ENCODE measurements around the gene CRYGN. TPM values are rescaled to one million over a fixed set of nuclear protein-coding genes. Genes with fewer than 3 reads are reported as not detected.

CRYGN gene
- total RNA-seq, 2 donors from 2014 or later = 0.90 TPM; not detected in 1

GRCh38 chr7:151391358-151391730 lies 48.6 kb downstream of the CRYGN start:
- DNase-seq (ENCODE audit: low spot score) = no peak
- Histone ChIP-seq H3K4me1 (no peaks in the 10 kb centered on the region), H3K36me3 (no peaks in the 10 kb centered on the region), H3K9me3 (no peaks in the 10 kb centered on the region), H3K27me3 (no peaks in the 10 kb centered on the region), H3K4me3 (no peak overlapping the region), H3K27ac (no peak overlapping the region)
- TF ChIP-seq CTCF (IDR thresholded peaks at IDR 0.05) = no peak

- no peak for DNase-seq (ENCODE audit: low spot score)
- Histone ChIP-seq H3K27me3 (no peaks in the 10 kb centered on the region), H3K36me3 (no peaks in the 10 kb centered on the region), H3K27ac (no peak overlapping the region), H3K4me1 (no peaks in the 10 kb centered on the region), H3K9me3 (no peaks in the 10 kb centered on the region), H3K4me3 (no peak overlapping the region)
- no peak for TF ChIP-seq CTCF (IDR thresholded peaks at IDR 0.05)
Measured at GRCh38 chr7:151390598-151391357, 49.2 kb downstream of the CRYGN start.

- TF ChIP-seq CTCF (IDR thresholded peaks at IDR 0.05) = no peak
- no peak for DNase-seq (ENCODE audit: low spot score)
- Histone ChIP-seq H3K4me3 (no peak overlapping the region), H3K4me1 (no peaks in the 10 kb centered on the region), H3K27ac (no peak overlapping the region), H3K36me3 (no peaks in the 10 kb centered on the region), H3K27me3 (no peaks in the 10 kb centered on the region), H3K9me3 (no peaks in the 10 kb centered on the region)
Measured at GRCh38 chr7:151389768-151390597, 50.0 kb downstream of the CRYGN start.

GRCh38 chr7:151389096-151389767 lies 50.7 kb downstream of the CRYGN start:
- H3K27me3 ChIP-seq = no peaks in the 10 kb centered on the region
- no peaks in the 10 kb centered on the region for H3K4me1 ChIP-seq
- TF ChIP-seq CTCF (IDR thresholded peaks at IDR 0.05) = no peak
- no peak for DNase-seq (ENCODE audit: low spot score)
- no peak overlapping the region for H3K27ac ChIP-seq
- no peaks in the 10 kb centered on the region for H3K36me3 ChIP-seq
- no peaks in the 10 kb centered on the region for H3K9me3 ChIP-seq
- H3K4me3 ChIP-seq = no peak overlapping the region

GRCh38 chr7:151388430-151388829 lies 51.5 kb downstream of the CRYGN start:
- Histone ChIP-seq H3K9me3 (no peaks in the 10 kb centered on the region), H3K27ac (no peak overlapping the region), H3K4me1 (no peaks in the 10 kb centered on the region), H3K36me3 (no peaks in the 10 kb centered on the region), H3K4me3 (no peak overlapping the region), H3K27me3 (no peaks in the 10 kb centered on the region)
- TF ChIP-seq CTCF (IDR thresholded peaks at IDR 0.05) = no peak
- no peak for DNase-seq (ENCODE audit: low spot score)

All from right atrium auricular region (tissue), 2 donors.